ENCODE measurements around the gene MYO7B. TPM values are rescaled to one million over a fixed set of nuclear protein-coding genes. Genes with fewer than 3 reads are reported as not detected.

MYO7B gene
- total RNA-seq, 3 donors from 2014 or later = 0.32 to 2.3 TPM; not detected in 1

DNA sequence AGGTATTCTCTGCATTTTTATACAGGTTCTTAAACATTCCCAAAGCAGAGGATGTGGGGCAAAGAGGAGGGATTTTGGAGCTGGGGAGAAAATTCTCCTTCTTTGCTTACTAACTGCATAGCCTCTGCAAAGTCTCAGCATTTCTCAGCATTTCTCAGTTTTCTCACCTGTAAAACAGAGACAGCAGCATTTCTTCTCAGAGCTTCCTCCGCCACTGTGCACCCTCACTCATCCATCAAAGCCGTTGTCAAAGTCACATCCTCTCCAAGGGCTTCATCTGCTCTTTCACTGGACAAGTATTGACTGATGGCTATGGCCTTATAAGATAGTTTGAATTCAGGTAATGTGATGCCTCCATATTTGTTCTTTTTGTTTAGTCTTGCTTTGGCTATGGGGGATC, 17.4 kb downstream of the MYO7B start:
- no peak for DNase-seq (ENCODE audit: low spot score in 2 of 2)
- H3K27me3 ChIP-seq = no peaks in the 10 kb centered on the region
- H3K36me3 ChIP-seq = no peaks in the 10 kb centered on the region
- H3K4me3 ChIP-seq = no peak overlapping the region
- no peaks in the 10 kb centered on the region for H3K4me1 ChIP-seq
- intact Hi-C loops (cut with DNase I; ENCODE audit: low total_unique reads) = no loop called here
- no peak overlapping the region for H3K27ac ChIP-seq
- no peaks in the 10 kb centered on the region for H3K9me3 ChIP-seq
- TF ChIP-seq POLR2AphosphoS5 (IDR thresholded peaks at IDR 0.05) (no peak), POLR2A (IDR thresholded peaks at IDR 0.05) (no peak), CTCF (IDR thresholded peaks at IDR 0.05) (no peak)

GRCh38 chr2:127558911-127559310, 23.4 kb downstream of the MYO7B start:
- no peak overlapping the region for H3K4me3 ChIP-seq
- TF ChIP-seq POLR2A (IDR thresholded peaks at IDR 0.05) (no peak), POLR2AphosphoS5 (IDR thresholded peaks at IDR 0.05) (no peak), CTCF (IDR thresholded peaks at IDR 0.05) (no peak)
- H3K36me3 ChIP-seq = no peaks in the 10 kb centered on the region
- no peaks in the 10 kb centered on the region for H3K27me3 ChIP-seq
- H3K27ac ChIP-seq = no peak overlapping the region
- DNase-seq (ENCODE audit: low spot score in 2 of 2) = no peak
- H3K9me3 ChIP-seq = no peaks in the 10 kb centered on the region
- intact Hi-C loops (cut with DNase I; ENCODE audit: low total_unique reads) = no loop called here
- no peaks in the 10 kb centered on the region for H3K4me1 ChIP-seq

GRCh38 chr2:127559454-127559853, 24.0 kb downstream of the MYO7B start:
- H3K9me3 ChIP-seq = no peaks in the 10 kb centered on the region
- no peak overlapping the region for H3K4me3 ChIP-seq
- no peak overlapping the region for H3K27ac ChIP-seq
- no peak for TF ChIP-seq POLR2A (IDR thresholded peaks at IDR 0.05)
- TF ChIP-seq CTCF (IDR thresholded peaks at IDR 0.05) = no peak
- TF ChIP-seq POLR2AphosphoS5 (IDR thresholded peaks at IDR 0.05) = no peak
- H3K4me1 ChIP-seq = no peaks in the 10 kb centered on the region
- no peaks in the 10 kb centered on the region for H3K27me3 ChIP-seq
- no peak for DNase-seq (ENCODE audit: low spot score in 2 of 2)
- intact Hi-C loops (cut with DNase I; ENCODE audit: low total_unique reads) = no loop called here
- H3K36me3 ChIP-seq = no peaks in the 10 kb centered on the region

DNA sequence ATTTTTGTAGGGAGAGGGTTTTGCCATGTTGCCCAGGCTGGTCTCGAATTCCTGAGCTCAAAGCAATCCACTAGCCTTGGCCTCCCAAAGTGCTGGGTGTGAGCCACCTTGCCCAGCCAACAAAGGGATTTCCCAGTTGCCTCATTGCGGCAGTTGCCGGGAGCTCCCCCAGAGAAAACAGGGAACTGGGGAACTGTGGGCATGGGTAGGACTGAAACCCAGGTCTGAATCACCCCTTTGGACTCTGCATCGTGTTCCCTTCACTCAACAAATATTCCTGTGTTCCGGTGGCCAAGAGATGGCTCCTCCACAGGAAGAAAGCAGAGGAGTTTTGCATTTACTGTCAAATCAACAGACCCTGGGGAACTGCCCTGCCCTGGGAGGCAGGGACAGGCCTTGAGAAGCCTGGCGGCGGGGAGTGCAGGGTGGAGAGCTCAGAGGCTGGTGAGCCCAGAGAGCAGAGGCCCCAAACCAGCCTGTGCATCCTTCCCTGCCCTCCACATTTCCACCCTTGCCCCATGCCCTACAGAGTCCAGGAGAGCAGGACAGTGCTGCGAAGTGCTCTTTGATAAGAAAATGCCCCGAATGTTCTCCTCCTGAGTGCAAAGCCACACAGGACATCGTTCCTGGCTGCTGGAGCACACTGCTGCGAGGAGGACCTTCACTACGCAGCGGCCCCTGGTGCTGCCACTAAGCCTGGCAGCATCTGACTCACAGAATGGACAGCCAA, 24.9 kb downstream of the MYO7B start:
- DNase-seq (ENCODE audit: low spot score in 2 of 2) = no peak
- Histone ChIP-seq H3K4me3 (no peak overlapping the region), H3K36me3 (no peaks in the 10 kb centered on the region), H3K27me3 (no peaks in the 10 kb centered on the region), H3K9me3 (no peaks in the 10 kb centered on the region), H3K4me1 (no peaks in the 10 kb centered on the region), H3K27ac (no peak overlapping the region)
- intact Hi-C loops (cut with DNase I; ENCODE audit: low total_unique reads) = no loop called here
- TF ChIP-seq POLR2AphosphoS5 (IDR thresholded peaks at IDR 0.05) = no peak
- TF ChIP-seq CTCF (IDR thresholded peaks at IDR 0.05) = no peak

GRCh38 chr2:127560931-127561280, 25.4 kb downstream of the MYO7B start:
- Histone ChIP-seq H3K4me3 (no peak overlapping the region), H3K27me3 (no peaks in the 10 kb centered on the region), H3K9me3 (no peaks in the 10 kb centered on the region), H3K4me1 (no peaks in the 10 kb centered on the region), H3K36me3 (no peaks in the 10 kb centered on the region), H3K27ac (no peak overlapping the region)
- intact Hi-C loops (cut with DNase I; ENCODE audit: low total_unique reads) = no loop called here
- DNase-seq (ENCODE audit: low spot score in 2 of 2) = no peak
- no peak for TF ChIP-seq POLR2AphosphoS5 (IDR thresholded peaks at IDR 0.05)

DNA sequence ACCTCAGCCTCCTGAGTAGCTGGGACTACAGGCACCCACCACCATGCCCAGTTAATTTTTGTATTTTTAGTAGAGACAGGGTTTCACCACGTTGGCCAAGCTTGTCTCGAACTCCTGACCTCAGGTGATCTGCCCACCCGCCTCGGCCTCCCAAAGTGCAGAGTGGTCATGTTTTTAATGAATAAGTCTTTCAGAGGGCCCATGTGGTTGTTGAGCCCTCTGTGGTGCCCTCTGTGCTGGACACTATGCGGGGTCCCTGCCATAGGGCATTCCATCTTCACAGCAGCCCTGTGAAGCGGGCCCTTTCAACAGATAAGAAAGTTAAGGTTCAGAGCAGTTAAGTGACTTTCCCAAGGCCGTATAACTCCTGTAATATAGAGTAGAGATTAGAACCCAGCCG, 25.9 kb downstream of the MYO7B start:
- DNase-seq (ENCODE audit: low spot score in 2 of 2) = no peak
- intact Hi-C loops (cut with DNase I; ENCODE audit: low total_unique reads) = no loop called here
- Histone ChIP-seq H3K27me3 (no peaks in the 10 kb centered on the region), H3K36me3 (no peaks in the 10 kb centered on the region), H3K27ac (no peak overlapping the region), H3K9me3 (no peaks in the 10 kb centered on the region), H3K4me1 (no peaks in the 10 kb centered on the region), H3K4me3 (no peak overlapping the region)
- TF ChIP-seq CTCF (IDR thresholded peaks at IDR 0.05) (no peak), POLR2AphosphoS5 (IDR thresholded peaks at IDR 0.05) (no peak), POLR2A (IDR thresholded peaks at IDR 0.05) (no peak)

Data from breast epithelium (tissue), 4 donors.